ENCODE data around the gene LILRA2. TPM values are rescaled to one million over a fixed set of nuclear protein-coding genes. Genes with fewer than 3 reads are reported as not detected.
"Not testable (repeated sequence)": the region's sequence is repeated elsewhere in the genome, so short reads cannot be mapped to it uniquely, and the experiment has no call there.

The LILRA2 gene
- total RNA-seq, 1 experiment from 2014 or later, result not detected

- no peak overlapping the region for H2AK5ac ChIP-seq (ENCODE audit: insufficient read length, low read length)
- no peaks in the 10 kb centered on the region for H4K20me1 ChIP-seq (ENCODE audit: control insufficient read depth, insufficient read depth, insufficient read length)
- Mint-ChIP-seq H3K4me3 (no peak overlapping the region), H3K9me3 (peaks cover 86 to 90% of the 10 kb centered on the region in 2 experiments), H3K27ac (no peak overlapping the region), H3K36me3 (ENCODE audit: insufficient read depth in 1 of 3, low read depth in 3 of 3) (peaks cover 5 to 18% (median 9%) of the 10 kb centered on the region in 3 experiments; a peak in 6 of 7 replicates), H3K4me1 (no peaks in the 10 kb centered on the region), H3K27me3 (ENCODE audit: low read depth) (peaks cover 4% of the 10 kb centered on the region)
- H3K4ac ChIP-seq (ENCODE audit: low read depth, low read length), result no peak overlapping the region
- no peak overlapping the region for H2AFZ ChIP-seq (ENCODE audit: low read length)
- H2BK15ac ChIP-seq (ENCODE audit: low read depth, low read length), result no peak overlapping the region
- H4K5ac ChIP-seq (ENCODE audit: insufficient read length, low read depth, low read length), result no peak overlapping the region
- H3K14ac ChIP-seq (ENCODE audit: insufficient read depth, low read length), result no peak overlapping the region
- peaks cover 83% of the 10 kb centered on the region for H3K9me3 ChIP-seq (ENCODE audit: control insufficient read depth, low read depth, low read length)
- H3T11ph ChIP-seq (ENCODE audit: low read length), result no peak overlapping the region
- no peaks in the 10 kb centered on the region for H3K4me1 ChIP-seq (ENCODE audit: insufficient read depth, low read length)
- TF ChIP-seq CTCF (conservative IDR thresholded peaks at IDR 0.05), result no peak
- H2BK5ac ChIP-seq (ENCODE audit: insufficient read length, low read length), result no peak overlapping the region
- H3K79me1 ChIP-seq (ENCODE audit: insufficient read depth, low read depth, low read length, poor library complexity, severe bottlenecking), result no peaks in the 10 kb centered on the region
- H3K23me2 ChIP-seq (ENCODE audit: insufficient read length, low read depth, low read length, poor library complexity, severe bottlenecking), result no peaks in the 10 kb centered on the region
- H3K79me2 ChIP-seq (ENCODE audit: insufficient read depth, low read length), result no peaks in the 10 kb centered on the region
- H2BK12ac ChIP-seq (ENCODE audit: insufficient read length, low read depth, low read length), result no peak overlapping the region
- no CpG with 5 or more reads among the region's 5 CpGs for WGBS (ENCODE audit: extremely low coverage, insufficient read length, low lambda C conversion rate)
- no peak overlapping the region for H3K23ac ChIP-seq (ENCODE audit: insufficient read length, low read depth, low read length)
- no peak overlapping the region for H2BK120ac ChIP-seq (ENCODE audit: low read depth, low read length, poor library complexity, severe bottlenecking)
- H3K4me2 ChIP-seq (ENCODE audit: insufficient read depth, insufficient read length, low read length), result no peak overlapping the region
- H4K8ac ChIP-seq (replicated peaks; ENCODE audit: insufficient read length, low read depth, low read length), result no peak overlapping the region
- H3K56ac ChIP-seq (ENCODE audit: insufficient read length, low read depth, low read length), result no peak overlapping the region
- H3K18ac ChIP-seq (ENCODE audit: insufficient read length, low read depth, low read length), result no peak overlapping the region
- no peak overlapping the region for H3K9ac ChIP-seq (ENCODE audit: extremely low read depth, insufficient read length, low read length)
- DNase-seq, result no peak
- H3K27ac ChIP-seq (ENCODE audit: insufficient read length, low read depth, low read length), result no peak overlapping the region
- no peak overlapping the region for H4K91ac ChIP-seq (ENCODE audit: insufficient read length, low read depth, low read length)
- no peaks in the 10 kb centered on the region for H3K27me3 ChIP-seq (ENCODE audit: insufficient read depth, low read length)
- H2BK20ac ChIP-seq (ENCODE audit: low read depth, low read length, poor library complexity, severe bottlenecking), result no peak overlapping the region
These were observed 21.1 kb downstream of the LILRA2 start for GRCh38 chr19:54594737-54595136.

- H3K79me2 ChIP-seq (ENCODE audit: insufficient read depth, low read length); H3K18ac ChIP-seq (ENCODE audit: insufficient read length, low read depth, low read length); H3K14ac ChIP-seq (ENCODE audit: insufficient read depth, low read length); H2BK20ac ChIP-seq (ENCODE audit: low read depth, low read length, poor library complexity, severe bottlenecking); H3T11ph ChIP-seq (ENCODE audit: low read length); H3K4me3 Mint-ChIP-seq; H3K4me1 Mint-ChIP-seq; H2AK5ac ChIP-seq (ENCODE audit: insufficient read length, low read length); H3K56ac ChIP-seq (ENCODE audit: insufficient read length, low read depth, low read length); H4K91ac ChIP-seq (ENCODE audit: insufficient read length, low read depth, low read length); H2BK5ac ChIP-seq (ENCODE audit: insufficient read length, low read length); H3K23ac ChIP-seq (ENCODE audit: insufficient read length, low read depth, low read length); H4K20me1 ChIP-seq (ENCODE audit: control insufficient read depth, insufficient read depth, insufficient read length); H3K79me1 ChIP-seq (ENCODE audit: insufficient read depth, low read depth, low read length, poor library complexity, severe bottlenecking); H3K4me2 ChIP-seq (ENCODE audit: insufficient read depth, insufficient read length, low read length); H3K23me2 ChIP-seq (ENCODE audit: insufficient read length, low read depth, low read length, poor library complexity, severe bottlenecking); H2AFZ ChIP-seq (ENCODE audit: low read length); H2BK12ac ChIP-seq (ENCODE audit: insufficient read length, low read depth, low read length); H3K27me3 Mint-ChIP-seq (ENCODE audit: low read depth); DNase-seq; H3K27ac Mint-ChIP-seq; H4K5ac ChIP-seq (ENCODE audit: insufficient read length, low read depth, low read length); H2BK120ac ChIP-seq (ENCODE audit: low read depth, low read length, poor library complexity, severe bottlenecking); H2BK15ac ChIP-seq (ENCODE audit: low read depth, low read length); H3K4ac ChIP-seq (ENCODE audit: low read depth, low read length); H3K4me1 ChIP-seq (ENCODE audit: insufficient read depth, low read length); H4K8ac ChIP-seq (replicated peaks; ENCODE audit: insufficient read length, low read depth, low read length); H3K27ac ChIP-seq (ENCODE audit: insufficient read length, low read depth, low read length); H3K27me3 ChIP-seq (ENCODE audit: insufficient read depth, low read length); H3K9ac ChIP-seq (ENCODE audit: extremely low read depth, insufficient read length, low read length): not testable (repeated sequence)
- WGBS (ENCODE audit: extremely low coverage, insufficient read length, low lambda C conversion rate), result no CpG with 5 or more reads among the region's 26 CpGs
- H3K9me3 ChIP-seq (ENCODE audit: control insufficient read depth, low read depth, low read length), result peaks cover 86% of the 10 kb centered on the region
- Mint-ChIP-seq H3K9me3 (peaks cover 86 to 90% of the 10 kb centered on the region in 2 experiments), H3K36me3 (ENCODE audit: insufficient read depth in 1 of 3, low read depth in 3 of 3) (peaks cover 5 to 11% (median 9%) of the 10 kb centered on the region in 3 experiments; a peak in 6 of 7 replicates)
These were observed 22.3 kb downstream of the LILRA2 start for GRCh38 chr19:54595680-54596436.
